ENCODE results near the gene GPR82. TPM values are rescaled to one million over a fixed set of nuclear protein-coding genes. Genes with fewer than 3 reads are reported as not detected.
A peak's percentile ranks its signal among the peaks of the same experiment; 100 is the strongest.
"Not testable (repeated sequence)": the region's sequence is repeated elsewhere in the genome, so short reads cannot be mapped to it uniquely, and the experiment has no call there.

GPR82 gene
- 3.4 TPM for total RNA-seq
- long read RNA-seq, partial matches to known transcripts, result 0 of 2 reads
- long read RNA-seq, other reads (novel, unspliced or antisense), result 1 of 2 reads

- Histone ChIP-seq H3K9me3 (no peaks in the 10 kb centered on the region), H3K4me3 (peak within 1 kb of the TSS; percentile 10), H3K27ac (no peak within 1 kb of the TSS), H3K4me1 (peaks cover 6% of the 10 kb centered on the region), H3K27me3 (no peaks in the 10 kb centered on the region), H3K36me3 (no peaks in the 10 kb centered on the region)
- intact Hi-C loops (cut with DNase I), result no loop called here
- DNase-seq (no peak), ATAC-seq (peak; percentile 46)
- TF ChIP-seq CTCF (IDR thresholded peaks at IDR 0.05), result no peak
These were observed at the start of gene GPR82 for GRCh38 chrX:41723826-41724225. Gene GPR82 (plus strand): TSS chrX:41724181. CDS start chrX:41727027, 2,846 bp downstream.

- intact Hi-C loops (cut with DNase I); DNase-seq; H3K27me3 ChIP-seq: not testable (repeated sequence)
These were observed 47.6 kb upstream of the GPR82 start for GRCh38 chrX:41676361-41676760.

GRCh38 chrX:41677183-41678060 lies 46.6 kb upstream of the GPR82 start:
- H3K4me3 ChIP-seq, result no peak overlapping the region
- no peaks in the 10 kb centered on the region for H3K36me3 ChIP-seq
- H3K4me1 ChIP-seq, result no peaks in the 10 kb centered on the region
- no peak overlapping the region for H3K27ac ChIP-seq
- no peaks in the 10 kb centered on the region for H3K9me3 ChIP-seq
- intact Hi-C loops (cut with DNase I), result no loop called here
- TF ChIP-seq CTCF (IDR thresholded peaks at IDR 0.05), result no peak
- H3K27me3 ChIP-seq, result no peaks in the 10 kb centered on the region
- ATAC-seq (no peak), DNase-seq (no peak)

More at GRCh38 chrX:41676361-41676760, 47.6 kb upstream of the GPR82 start:
- H3K4me3 ChIP-seq, H3K9me3 ChIP-seq, ATAC-seq, H3K4me1 ChIP-seq, H3K27ac ChIP-seq, H3K36me3 ChIP-seq: not testable (repeated sequence)

GRCh38 chrX:41684138-41684537 lies 39.8 kb upstream of the GPR82 start:
- H3K4me3 ChIP-seq, result no peak overlapping the region
- H3K36me3 ChIP-seq, result no peaks in the 10 kb centered on the region
- H3K27me3 ChIP-seq, result no peaks in the 10 kb centered on the region
- no peak for ATAC-seq
- no peak for TF ChIP-seq CTCF (IDR thresholded peaks at IDR 0.05)
- no peak overlapping the region for H3K27ac ChIP-seq
- no peaks in the 10 kb centered on the region for H3K9me3 ChIP-seq
- intact Hi-C loops (cut with DNase I), result no loop called here
- H3K4me1 ChIP-seq, result no peaks in the 10 kb centered on the region
- no peak for DNase-seq

GRCh38 chrX:41684940-41685339 lies 39.0 kb upstream of the GPR82 start:
- Histone ChIP-seq H3K27ac (no peak overlapping the region), H3K4me1 (no peaks in the 10 kb centered on the region), H3K36me3 (no peaks in the 10 kb centered on the region), H3K27me3 (no peaks in the 10 kb centered on the region), H3K4me3 (no peak overlapping the region), H3K9me3 (no peaks in the 10 kb centered on the region)
- TF ChIP-seq CTCF (IDR thresholded peaks at IDR 0.05), result no peak
- intact Hi-C loops (cut with DNase I), result no loop called here
- ATAC-seq (no peak), DNase-seq (no peak)

GRCh38 chrX:41686788-41687187 lies 37.2 kb upstream of the GPR82 start:
- Histone ChIP-seq H3K27ac (no peak overlapping the region), H3K4me3 (no peak overlapping the region), H3K4me1 (no peaks in the 10 kb centered on the region), H3K36me3 (no peaks in the 10 kb centered on the region), H3K27me3 (no peaks in the 10 kb centered on the region), H3K9me3 (no peaks in the 10 kb centered on the region)
- intact Hi-C loops (cut with DNase I), result no loop called here
- ATAC-seq (no peak), DNase-seq (no peak)
- TF ChIP-seq CTCF (IDR thresholded peaks at IDR 0.05), result no peak

Measured in upper lobe of right lung (tissue), 1 donor.